ENCODE data around the gene LOXL4. TPM values are rescaled to one million over a fixed set of nuclear protein-coding genes. Genes with fewer than 3 reads are reported as not detected.

LOXL4 gene
- total and polyA plus RNA-seq, 7 experiments from 2014 or later = not detected

DNA sequence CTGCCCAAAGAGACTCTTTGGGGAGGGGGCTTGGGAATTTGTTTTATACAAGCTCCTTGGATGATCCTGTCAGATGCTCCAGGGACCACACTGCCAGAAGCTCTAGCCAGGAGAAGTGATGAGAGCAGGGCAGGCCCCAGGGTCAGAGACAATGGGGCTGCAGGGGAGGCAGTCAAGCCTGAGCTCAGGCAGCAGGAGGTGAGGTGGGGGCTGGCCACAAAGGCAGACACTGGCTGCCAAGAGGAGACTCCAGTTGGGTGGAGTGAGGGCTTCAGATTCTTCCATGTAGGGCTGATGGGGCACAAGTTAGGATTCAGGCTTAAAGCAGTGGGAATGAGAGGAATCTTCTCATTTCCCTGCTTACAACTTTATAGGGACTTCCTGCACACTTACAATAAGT, 35.6 kb upstream of the LOXL4 start:
- POLR2A ChIA-PET = no interaction called here
- Mint-ChIP-seq H3K27me3 (peaks cover 13 to 37% (median 21%) of the 10 kb centered on the region in 5 donors), H3K27ac (no peak overlapping the region)

DNA sequence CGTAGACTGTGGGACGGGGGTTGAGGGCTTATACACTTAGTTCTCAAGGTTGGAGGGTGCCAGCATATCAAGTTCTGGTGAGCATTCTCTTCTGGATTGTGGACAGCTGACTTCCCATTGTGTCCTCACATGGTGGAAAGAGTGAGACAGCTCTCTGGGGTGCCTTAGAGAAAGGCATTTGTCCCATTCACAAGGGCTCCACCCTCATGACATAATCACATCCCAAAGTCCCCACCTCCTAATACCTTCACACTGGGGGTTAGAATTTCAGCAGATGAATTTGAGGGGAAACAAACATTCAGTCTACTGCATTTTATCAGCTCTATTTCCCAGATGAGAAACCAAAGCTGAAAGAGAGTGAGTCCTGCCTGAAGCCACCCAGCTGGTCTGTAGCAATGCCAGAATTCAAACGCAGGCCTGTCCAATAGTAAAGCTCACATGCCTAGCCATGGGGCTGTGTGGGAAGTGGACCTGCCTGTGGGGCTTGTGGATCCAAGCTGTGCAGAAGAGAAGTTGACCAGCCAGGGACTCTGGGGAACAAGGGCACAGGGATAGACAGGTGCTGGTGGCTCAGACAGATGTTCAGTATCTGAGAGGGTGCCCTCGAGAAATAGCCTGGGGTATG, 34.9 kb upstream of the LOXL4 start:
- no peak overlapping the region for H3K4me3 Mint-ChIP-seq
- DNase-seq = no peak
- Histone ChIP-seq H3K27me3 (ENCODE audit: control insufficient read depth in 2 of 2, insufficient read depth in 2 of 2, low read length in 2 of 2) (no peaks in the 10 kb centered on the region), H3K4me3 (ENCODE audit: low read length) (no peak overlapping the region), H3K9me3 (ENCODE audit: control insufficient read depth in 2 of 3, low read length in 3 of 3) (no peaks in the 10 kb centered on the region), H3K36me3 (ENCODE audit: control insufficient read depth in 2 of 3, insufficient read depth in 3 of 3, low read length in 3 of 3) (no peaks in the 10 kb centered on the region), H3K4me1 (ENCODE audit: control insufficient read depth in 2 of 2, insufficient read depth in 2 of 2, low read length in 2 of 2) (no peaks in the 10 kb centered on the region), H3K27ac (ENCODE audit: low read depth, low read length) (no peak overlapping the region)
- peaks cover 0 to 4% (median 0%) of the 10 kb centered on the region in 5 donors for H3K36me3 Mint-ChIP-seq
- H3K4me1 Mint-ChIP-seq = no peaks in the 10 kb centered on the region
- POLR2A ChIA-PET = no interaction called here
- intact Hi-C loops (cut with micrococcal nuclease) = no loop called here
- peaks cover 0 to 4% (median 0%) of the 10 kb centered on the region in 11 donors for H3K9me3 Mint-ChIP-seq
- peaks cover 9 to 41% (median 21%) of the 10 kb centered on the region in 5 donors for H3K27me3 Mint-ChIP-seq
- CTCF ChIA-PET = no interaction called here
- H3K27ac Mint-ChIP-seq = no peak overlapping the region
- no peak for ATAC-seq

More for the DNA sequence above, 35.6 kb upstream of the LOXL4 start:
- ATAC-seq (no peak), DNase-seq (no peak)
- CTCF ChIA-PET = no interaction called here
- no peak overlapping the region for H3K27ac ChIP-seq (ENCODE audit: low read depth, low read length)
- no peak overlapping the region for H3K4me3 ChIP-seq (ENCODE audit: low read length)
- Mint-ChIP-seq H3K4me3 (no peak overlapping the region), H3K4me1 (no peaks in the 10 kb centered on the region), H3K36me3 (peaks cover 0 to 4% (median 0%) of the 10 kb centered on the region in 5 donors), H3K9me3 (peaks cover 0 to 4% (median 0%) of the 10 kb centered on the region in 11 donors)
- H3K36me3 ChIP-seq (ENCODE audit: control insufficient read depth in 2 of 3, insufficient read depth in 3 of 3, low read length in 3 of 3) = no peaks in the 10 kb centered on the region
- no peaks in the 10 kb centered on the region for H3K27me3 ChIP-seq (ENCODE audit: control insufficient read depth in 2 of 2, insufficient read depth in 2 of 2, low read length in 2 of 2)
- H3K9me3 ChIP-seq (ENCODE audit: control insufficient read depth in 2 of 3, low read length in 3 of 3) = no peaks in the 10 kb centered on the region
- intact Hi-C loops (cut with micrococcal nuclease) = no loop called here
- no peaks in the 10 kb centered on the region for H3K4me1 ChIP-seq (ENCODE audit: control insufficient read depth in 2 of 2, insufficient read depth in 2 of 2, low read length in 2 of 2)

- peaks cover 0 to 4% (median 0%) of the 10 kb centered on the region in 5 donors for H3K36me3 Mint-ChIP-seq
- Histone ChIP-seq H3K27ac (ENCODE audit: low read depth, low read length) (no peak overlapping the region), H3K4me3 (ENCODE audit: low read length) (no peak overlapping the region), H3K4me1 (ENCODE audit: control insufficient read depth in 2 of 2, insufficient read depth in 2 of 2, low read length in 2 of 2) (no peaks in the 10 kb centered on the region), H3K36me3 (ENCODE audit: control insufficient read depth in 2 of 3, insufficient read depth in 3 of 3, low read length in 3 of 3) (no peaks in the 10 kb centered on the region), H3K9me3 (ENCODE audit: control insufficient read depth in 2 of 3, low read length in 3 of 3) (no peaks in the 10 kb centered on the region), H3K27me3 (ENCODE audit: control insufficient read depth in 2 of 2, insufficient read depth in 2 of 2, low read length in 2 of 2) (no peaks in the 10 kb centered on the region)
- intact Hi-C loops (cut with micrococcal nuclease) = no loop called here
- ATAC-seq (no peak), DNase-seq (no peak)
- POLR2A ChIA-PET = no interaction called here
- no peak overlapping the region for H3K4me3 Mint-ChIP-seq
- H3K9me3 Mint-ChIP-seq = peaks cover 0 to 4% (median 0%) of the 10 kb centered on the region in 11 donors
- H3K27me3 Mint-ChIP-seq = peaks cover 8 to 43% (median 25%) of the 10 kb centered on the region in 5 donors
- CTCF ChIA-PET = no interaction called here
- no peak overlapping the region for H3K27ac Mint-ChIP-seq
- no peaks in the 10 kb centered on the region for H3K4me1 Mint-ChIP-seq
Measured at GRCh38 chr10:98301664-98302319, 33.8 kb upstream of the LOXL4 start.

GRCh38 chr10:98300526-98301229, 32.7 kb upstream of the LOXL4 start:
- peaks cover 4 to 49% (median 22%) of the 10 kb centered on the region in 5 donors for H3K27me3 Mint-ChIP-seq
- POLR2A ChIA-PET = no interaction called here
- no peak for ATAC-seq

DNA sequence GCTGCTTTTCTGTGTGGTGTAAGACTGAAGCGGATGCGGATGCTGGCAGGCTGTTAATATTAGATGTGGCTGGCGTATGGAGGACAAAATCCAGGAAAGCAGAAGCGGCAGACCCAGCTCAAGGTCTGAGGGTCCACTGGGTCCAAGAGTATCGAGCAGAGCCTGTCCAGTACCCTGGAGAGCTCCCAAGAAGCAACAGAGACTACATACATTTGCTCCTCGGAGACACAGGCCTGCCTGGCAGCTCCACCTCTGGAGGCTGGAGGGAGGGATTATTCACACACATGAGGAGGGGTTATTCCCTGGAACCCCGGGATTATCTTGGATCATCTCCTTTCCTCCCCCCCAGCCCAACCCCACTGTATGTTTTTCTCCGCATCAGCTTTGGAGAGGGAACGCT, 31.3 kb upstream of the LOXL4 start:
- Histone ChIP-seq H3K4me1 (ENCODE audit: control insufficient read depth in 2 of 2, insufficient read depth in 2 of 2, low read length in 2 of 2) (no peaks in the 10 kb centered on the region), H3K27me3 (ENCODE audit: control insufficient read depth in 2 of 2, insufficient read depth in 2 of 2, low read length in 2 of 2) (no peaks in the 10 kb centered on the region), H3K9me3 (ENCODE audit: control insufficient read depth in 2 of 3, low read length in 3 of 3) (no peaks in the 10 kb centered on the region), H3K27ac (ENCODE audit: low read depth, low read length) (no peak overlapping the region), H3K36me3 (ENCODE audit: control insufficient read depth in 2 of 3, insufficient read depth in 3 of 3, low read length in 3 of 3) (no peaks in the 10 kb centered on the region), H3K4me3 (ENCODE audit: low read length) (no peak overlapping the region)
- Mint-ChIP-seq H3K36me3 (no peaks in the 10 kb centered on the region), H3K27ac (no peak overlapping the region), H3K27me3 (peaks cover 12 to 47% (median 17%) of the 10 kb centered on the region in 5 donors), H3K4me1 (no peaks in the 10 kb centered on the region), H3K4me3 (no peak overlapping the region), H3K9me3 (no peaks in the 10 kb centered on the region)
- ATAC-seq (no peak), DNase-seq (no peak)
- CTCF ChIA-PET = no interaction called here
- POLR2A ChIA-PET = no interaction called here
- intact Hi-C loops (cut with micrococcal nuclease) = no loop called here

More at GRCh38 chr10:98300526-98301229, 32.7 kb upstream of the LOXL4 start:
- H3K36me3 ChIP-seq (ENCODE audit: control insufficient read depth in 2 of 3, insufficient read depth in 3 of 3, low read length in 3 of 3) = no peaks in the 10 kb centered on the region
- no peaks in the 10 kb centered on the region for H3K4me1 ChIP-seq (ENCODE audit: control insufficient read depth in 2 of 2, insufficient read depth in 2 of 2, low read length in 2 of 2)
- Mint-ChIP-seq H3K9me3 (peaks cover 0 to 3% (median 0%) of the 10 kb centered on the region in 11 donors), H3K27ac (no peak overlapping the region), H3K4me1 (no peaks in the 10 kb centered on the region), H3K36me3 (no peaks in the 10 kb centered on the region), H3K4me3 (no peak overlapping the region)
- no peaks in the 10 kb centered on the region for H3K27me3 ChIP-seq (ENCODE audit: control insufficient read depth in 2 of 2, insufficient read depth in 2 of 2, low read length in 2 of 2)
- CTCF ChIA-PET = no interaction called here
- H3K9me3 ChIP-seq (ENCODE audit: control insufficient read depth in 2 of 3, low read length in 3 of 3) = no peaks in the 10 kb centered on the region
- no peak overlapping the region for H3K4me3 ChIP-seq (ENCODE audit: low read length)
- no peak for DNase-seq
- no peak overlapping the region for H3K27ac ChIP-seq (ENCODE audit: low read depth, low read length)
- intact Hi-C loops (cut with micrococcal nuclease) = no loop called here

DNA sequence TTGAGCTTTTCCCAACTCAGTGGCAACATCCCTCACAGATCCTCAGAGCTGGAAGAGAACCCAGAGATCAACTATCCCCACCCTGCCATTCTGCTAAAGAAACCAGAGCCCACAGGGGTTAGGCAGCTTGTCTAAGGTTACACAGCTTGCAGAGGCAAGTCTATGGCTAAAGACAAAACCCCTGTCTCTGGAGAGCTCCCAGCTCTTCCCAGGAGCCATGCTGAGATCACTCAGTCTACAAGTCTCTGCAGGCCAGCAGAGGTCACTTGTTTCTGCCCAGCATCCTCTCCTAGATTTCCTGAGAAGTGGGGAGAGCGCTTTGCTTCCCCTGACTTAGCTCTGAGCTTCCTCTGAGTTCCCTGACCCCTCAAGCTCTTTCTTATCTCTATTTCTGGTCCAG, 28.5 kb upstream of the LOXL4 start:
- H3K36me3 Mint-ChIP-seq = no peaks in the 10 kb centered on the region
- CTCF ChIA-PET = no interaction called here

More for the DNA sequence above, 28.5 kb upstream of the LOXL4 start:
- H3K36me3 ChIP-seq (ENCODE audit: control insufficient read depth in 2 of 3, insufficient read depth in 3 of 3, low read length in 3 of 3) = no peaks in the 10 kb centered on the region
- intact Hi-C loops (cut with micrococcal nuclease) = no loop called here
- H3K9me3 Mint-ChIP-seq = no peaks in the 10 kb centered on the region
- DNase-seq (no peak), ATAC-seq (no peak)
- H3K4me3 ChIP-seq (ENCODE audit: low read length) = no peak overlapping the region
- H3K4me1 Mint-ChIP-seq = no peaks in the 10 kb centered on the region
- H3K4me3 Mint-ChIP-seq = no peak overlapping the region
- H3K4me1 ChIP-seq (ENCODE audit: control insufficient read depth in 2 of 2, insufficient read depth in 2 of 2, low read length in 2 of 2) = no peaks in the 10 kb centered on the region
- H3K27me3 ChIP-seq (ENCODE audit: control insufficient read depth in 2 of 2, insufficient read depth in 2 of 2, low read length in 2 of 2) = no peaks in the 10 kb centered on the region
- no peaks in the 10 kb centered on the region for H3K9me3 ChIP-seq (ENCODE audit: control insufficient read depth in 2 of 3, low read length in 3 of 3)
- peaks cover 12 to 51% (median 22%) of the 10 kb centered on the region in 5 donors for H3K27me3 Mint-ChIP-seq
- no peak overlapping the region for H3K27ac ChIP-seq (ENCODE audit: low read depth, low read length)
- POLR2A ChIA-PET = no interaction called here
- no peak overlapping the region for H3K27ac Mint-ChIP-seq

All from naive thymus-derived CD4-positive, alpha-beta T cell (primary cell).